Fibroblast of pulmonary artery (primary cell): ENCODE measurements around the gene GANC.

ENCODE experiments used
- DNase-seq: peaks from one replicate; pipeline ENCODE4 v3.0.0-alpha.2; 2010; ENCODE audit warnings: low read depth
- H3K4me3 ChIP-seq: replicated peaks from 2 replicates; pipeline ENCODE4 v1.5.1; 2011; ENCODE audit warnings: low read depth, mild to moderate bottlenecking, control low read depth, low read length, moderate library complexity
- TF ChIP-seq, protein P1 (sequence below): IDR thresholded peaks from 2 replicates; pipeline ENCODE4 v1.5.1; 2011; ENCODE audit warnings: mild to moderate bottlenecking, control low read depth, low read length, inconsistent platforms; ENCODE audit errors: missing control alignments

Gene GANC

DNA sequence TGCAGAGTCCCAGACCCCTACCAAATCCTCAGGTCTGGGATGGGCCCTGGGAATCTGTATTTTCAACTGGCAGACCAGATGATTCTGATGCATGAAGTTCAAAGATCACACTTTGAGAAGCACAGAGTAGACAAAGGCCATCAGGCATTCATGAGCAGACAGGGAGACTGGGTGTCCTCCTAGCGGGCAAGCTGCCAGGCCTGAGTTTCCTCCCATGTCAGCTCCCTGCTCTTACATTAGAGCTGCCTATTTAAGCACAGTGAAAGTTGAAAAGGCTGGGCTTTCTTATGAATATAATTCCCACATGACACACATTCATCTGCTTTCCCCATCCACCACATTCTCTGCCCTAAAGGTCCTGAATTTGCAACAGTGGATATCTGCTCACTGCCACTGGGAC, 100.3 kb downstream of the GANC start:
- TF ChIP-seq, protein P1, sequence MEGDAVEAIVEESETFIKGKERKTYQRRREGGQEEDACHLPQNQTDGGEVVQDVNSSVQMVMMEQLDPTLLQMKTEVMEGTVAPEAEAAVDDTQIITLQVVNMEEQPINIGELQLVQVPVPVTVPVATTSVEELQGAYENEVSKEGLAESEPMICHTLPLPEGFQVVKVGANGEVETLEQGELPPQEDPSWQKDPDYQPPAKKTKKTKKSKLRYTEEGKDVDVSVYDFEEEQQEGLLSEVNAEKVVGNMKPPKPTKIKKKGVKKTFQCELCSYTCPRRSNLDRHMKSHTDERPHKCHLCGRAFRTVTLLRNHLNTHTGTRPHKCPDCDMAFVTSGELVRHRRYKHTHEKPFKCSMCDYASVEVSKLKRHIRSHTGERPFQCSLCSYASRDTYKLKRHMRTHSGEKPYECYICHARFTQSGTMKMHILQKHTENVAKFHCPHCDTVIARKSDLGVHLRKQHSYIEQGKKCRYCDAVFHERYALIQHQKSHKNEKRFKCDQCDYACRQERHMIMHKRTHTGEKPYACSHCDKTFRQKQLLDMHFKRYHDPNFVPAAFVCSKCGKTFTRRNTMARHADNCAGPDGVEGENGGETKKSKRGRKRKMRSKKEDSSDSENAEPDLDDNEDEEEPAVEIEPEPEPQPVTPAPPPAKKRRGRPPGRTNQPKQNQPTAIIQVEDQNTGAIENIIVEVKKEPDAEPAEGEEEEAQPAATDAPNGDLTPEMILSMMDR = no peak
- DNase-seq = no peak
- no peak overlapping the region for H3K4me3 ChIP-seq

DNA sequence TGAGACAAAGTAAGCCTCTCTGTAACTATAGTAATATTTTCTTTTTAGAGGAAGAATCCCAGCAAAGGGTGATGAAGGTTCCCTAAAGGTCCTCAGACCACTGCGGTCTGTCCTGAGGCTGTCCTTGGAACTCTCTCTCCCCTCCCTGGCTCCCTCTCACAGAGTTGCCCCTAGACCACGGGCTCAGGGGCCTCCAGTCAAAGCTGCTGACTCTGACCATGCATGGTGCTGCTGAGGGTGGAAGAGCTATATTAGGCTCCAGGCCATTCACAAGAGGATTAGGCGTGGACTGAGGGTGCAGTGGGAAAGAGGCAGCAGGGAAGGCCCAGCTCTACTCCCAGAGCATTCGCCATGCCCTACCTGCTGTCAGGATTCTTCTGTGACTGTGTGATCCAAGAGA, 100.9 kb downstream of the GANC start:
- no peak overlapping the region for H3K4me3 ChIP-seq
- TF ChIP-seq, protein P1 = no peak
- no peak for DNase-seq

DNA sequence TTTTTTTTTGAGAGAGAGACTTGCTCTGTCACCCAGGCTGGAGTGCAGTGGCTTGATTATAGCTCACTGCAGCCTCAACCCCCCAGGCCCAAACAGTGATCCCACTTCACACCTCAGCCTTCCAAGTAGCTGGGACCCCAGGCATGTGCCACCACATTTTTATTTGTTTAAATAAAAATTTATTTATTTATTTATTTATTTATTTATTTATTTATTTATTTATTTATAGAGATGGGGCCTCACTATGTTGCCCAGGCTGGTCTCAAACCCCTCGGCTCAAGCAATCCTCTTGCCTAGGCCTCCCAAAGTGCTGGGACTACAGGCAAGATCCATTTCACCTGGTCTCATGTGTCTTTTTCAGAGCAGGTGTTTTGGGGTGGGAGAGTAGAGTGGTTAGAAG, 101.8 kb downstream of the GANC start:
- no peak overlapping the region for H3K4me3 ChIP-seq
- no peak for DNase-seq
- TF ChIP-seq, protein P1 = no peak

DNA sequence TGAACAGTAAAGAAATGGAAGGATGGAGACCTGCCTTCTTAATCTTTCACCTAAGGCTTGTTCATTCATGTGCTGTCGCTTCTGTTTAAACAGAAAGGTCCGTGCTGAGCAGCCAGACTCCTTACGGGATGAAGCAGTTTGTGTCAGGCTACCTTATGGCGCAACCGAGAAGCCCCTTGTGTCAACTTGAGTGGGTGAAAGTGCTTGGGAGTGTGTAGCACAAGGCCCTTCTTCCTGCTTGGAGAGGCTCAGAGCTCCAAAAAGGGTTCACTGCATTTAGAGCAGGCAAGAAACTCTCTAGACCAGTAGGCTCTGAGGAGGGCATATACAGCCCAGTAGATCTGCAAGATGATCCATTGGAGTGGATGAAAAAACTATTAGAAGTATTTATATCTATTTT, 102.3 kb downstream of the GANC start:
- TF ChIP-seq, protein P1 = no peak
- no peak overlapping the region for H3K4me3 ChIP-seq
- no peak for DNase-seq

DNA sequence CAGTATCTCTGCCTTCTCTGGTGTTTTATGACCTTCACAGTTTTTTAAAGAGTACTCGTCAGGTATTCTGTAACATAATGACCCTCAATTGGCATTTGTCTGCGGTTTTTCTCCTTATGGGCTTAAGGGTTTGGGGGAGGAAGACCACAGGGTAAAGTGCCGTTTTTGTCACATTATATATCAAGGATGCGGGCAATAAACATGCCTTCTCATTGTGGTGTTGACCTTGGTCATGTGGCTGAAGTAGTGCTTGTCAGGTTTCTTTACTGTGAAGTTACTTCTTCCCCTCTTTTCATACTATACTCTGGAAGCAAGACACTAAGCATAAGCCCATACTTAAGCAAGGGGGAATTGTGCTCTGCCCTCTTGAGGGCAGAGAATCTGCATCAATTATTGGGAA, 102.9 kb downstream of the GANC start:
- TF ChIP-seq, protein P1 = no peak
- DNase-seq = no peak
- H3K4me3 ChIP-seq = no peak overlapping the region

DNA sequence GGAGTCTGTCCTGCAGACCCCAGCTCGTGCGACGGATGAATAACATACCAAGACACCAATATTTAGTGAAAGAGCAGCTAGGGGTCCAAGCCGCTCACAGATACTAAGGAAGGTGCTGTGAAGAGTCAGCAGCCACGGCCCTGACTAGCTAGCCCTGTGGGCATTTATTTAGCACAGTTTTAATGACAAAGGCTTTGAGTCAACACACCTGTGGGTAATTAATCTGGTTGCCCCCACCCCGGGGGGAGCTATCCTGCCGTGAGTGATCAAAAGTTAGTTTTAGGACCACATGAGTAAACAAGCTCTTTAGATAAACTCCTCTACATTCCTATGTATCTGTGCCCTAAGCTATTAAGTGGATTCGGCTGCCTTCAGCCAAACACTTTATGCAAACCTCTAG, 105.0 kb downstream of the GANC start:
- TF ChIP-seq, protein P1 = no peak
- no peak overlapping the region for H3K4me3 ChIP-seq
- DNase-seq = no peak

DNA sequence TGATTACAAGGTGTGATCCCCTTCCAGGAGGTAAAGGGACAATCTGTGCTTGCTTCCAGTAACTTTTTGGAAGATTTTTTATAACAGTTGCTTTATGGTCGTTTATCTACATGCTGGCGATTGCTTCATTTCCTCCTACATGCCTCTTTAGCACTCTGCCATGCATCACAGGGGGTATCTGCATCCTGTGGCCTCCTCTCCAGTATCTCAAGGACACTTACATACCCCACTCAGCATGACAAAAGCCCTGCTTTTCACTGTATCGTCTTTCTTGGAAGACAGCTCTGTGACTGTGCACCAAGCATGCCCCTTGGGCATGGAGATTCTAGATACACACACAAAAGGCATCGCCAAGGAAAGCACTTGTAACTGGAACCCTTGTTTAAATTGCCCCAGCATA, 111.6 kb downstream of the GANC start:
- TF ChIP-seq, protein P1 = no peak
- no peak for DNase-seq
- no peak overlapping the region for H3K4me3 ChIP-seq
